Activated T-cell treated with anti-CD3 and anti-CD28 coated beads, Interleukin-2, amount 50 U/mL, for 24 hours (primary cell): ENCODE results near the gene FN3K.
"Not testable (repeated sequence)": the region's sequence is repeated elsewhere in the genome, so short reads cannot be mapped to it uniquely, and the experiment has no call there.

ENCODE experiments used
- DNase-seq: peaks from one replicate; pipeline ENCODE4 v3.0.0-alpha.2; 2020
- H3K27ac Mint-ChIP-seq: 2 replicates; pipeline ENCODE4 v1.8.0; 2020; ENCODE audit warnings: mild to moderate bottlenecking, mixed read lengths
- H3K27me3 Mint-ChIP-seq: 2 replicates; pipeline ENCODE4 v1.8.0; 2020; ENCODE audit warnings: mixed read lengths
- H3K36me3 Mint-ChIP-seq: 2 replicates; pipeline ENCODE4 v1.8.0; 2020; ENCODE audit warnings: low read depth, mixed read lengths
- H3K4me1 Mint-ChIP-seq: 2 replicates; pipeline ENCODE4 v1.8.0; 2020; ENCODE audit warnings: low read depth, mixed read lengths
- H3K4me3 Mint-ChIP-seq: 2 replicates; pipeline ENCODE4 v1.8.0; 2020; ENCODE audit warnings: mild to moderate bottlenecking, moderate library complexity, mixed read lengths
- H3K9me3 Mint-ChIP-seq: 2 replicates; pipeline ENCODE4 v1.8.0; 2020; ENCODE audit warnings: mixed read lengths

Gene FN3K

GRCh38 chr17:82769041-82769440, 33.6 kb downstream of the FN3K start:
- no peaks in the 10 kb centered on the region for H3K9me3 Mint-ChIP-seq
- no peak overlapping the region for H3K4me3 Mint-ChIP-seq
- H3K27me3 Mint-ChIP-seq = no peaks in the 10 kb centered on the region
- DNase-seq = no peak
- no peak overlapping the region for H3K27ac Mint-ChIP-seq
- peaks cover 7% of the 10 kb centered on the region for H3K4me1 Mint-ChIP-seq
- peaks cover 91% of the 10 kb centered on the region for H3K36me3 Mint-ChIP-seq

- Mint-ChIP-seq H3K27ac (no peak overlapping the region), H3K4me3 (no peak overlapping the region), H3K4me1 (peaks cover 19% of the 10 kb centered on the region), H3K9me3 (no peaks in the 10 kb centered on the region), H3K27me3 (no peaks in the 10 kb centered on the region), H3K36me3 (peaks cover 92% of the 10 kb centered on the region)
- DNase-seq = no peak
Measured at GRCh38 chr17:82772026-82772425, 36.6 kb downstream of the FN3K start.

- DNase-seq, H3K4me3 Mint-ChIP-seq, H3K9me3 Mint-ChIP-seq, H3K27ac Mint-ChIP-seq, H3K27me3 Mint-ChIP-seq: not testable (repeated sequence)
- Mint-ChIP-seq H3K4me1 (peaks cover 21% of the 10 kb centered on the region), H3K36me3 (peaks cover 77% of the 10 kb centered on the region)
Measured at GRCh38 chr17:82774456-82774855, 39.0 kb downstream of the FN3K start.

GRCh38 chr17:82775001-82775823, 39.8 kb downstream of the FN3K start:
- peak; percentile 62 for DNase-seq
- Mint-ChIP-seq H3K27ac (no peak overlapping the region), H3K27me3 (no peaks in the 10 kb centered on the region), H3K36me3 (peaks cover 72% of the 10 kb centered on the region), H3K4me3 (no peak overlapping the region), H3K4me1 (peaks cover 21% of the 10 kb centered on the region), H3K9me3 (no peaks in the 10 kb centered on the region)

DNA sequence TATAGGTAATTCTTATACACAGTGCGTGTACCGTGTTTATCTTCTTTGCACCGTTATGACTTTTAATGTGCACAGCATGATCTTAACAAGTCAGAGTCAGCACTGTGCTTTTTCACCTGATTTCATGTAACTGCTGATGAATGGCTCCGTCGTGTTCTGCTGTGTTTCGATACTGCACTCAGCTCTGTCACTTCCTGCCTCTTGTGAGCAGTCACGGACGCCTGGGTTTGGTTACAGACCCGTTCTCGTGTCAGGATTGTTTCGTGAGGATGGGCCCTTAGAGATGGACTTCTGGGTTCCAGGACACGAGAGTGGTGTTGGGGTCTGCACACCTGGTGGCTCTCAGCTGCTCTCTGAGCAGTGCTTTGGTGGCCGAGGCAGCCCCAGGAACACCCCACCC, 41.0 kb downstream of the FN3K start:
- Mint-ChIP-seq H3K4me1 (peaks cover 21% of the 10 kb centered on the region), H3K9me3 (no peaks in the 10 kb centered on the region), H3K27me3 (no peaks in the 10 kb centered on the region), H3K36me3 (peaks cover 65% of the 10 kb centered on the region), H3K4me3 (no peak overlapping the region), H3K27ac (peak overlapping the region; percentile 8)
- no peak for DNase-seq

DNA sequence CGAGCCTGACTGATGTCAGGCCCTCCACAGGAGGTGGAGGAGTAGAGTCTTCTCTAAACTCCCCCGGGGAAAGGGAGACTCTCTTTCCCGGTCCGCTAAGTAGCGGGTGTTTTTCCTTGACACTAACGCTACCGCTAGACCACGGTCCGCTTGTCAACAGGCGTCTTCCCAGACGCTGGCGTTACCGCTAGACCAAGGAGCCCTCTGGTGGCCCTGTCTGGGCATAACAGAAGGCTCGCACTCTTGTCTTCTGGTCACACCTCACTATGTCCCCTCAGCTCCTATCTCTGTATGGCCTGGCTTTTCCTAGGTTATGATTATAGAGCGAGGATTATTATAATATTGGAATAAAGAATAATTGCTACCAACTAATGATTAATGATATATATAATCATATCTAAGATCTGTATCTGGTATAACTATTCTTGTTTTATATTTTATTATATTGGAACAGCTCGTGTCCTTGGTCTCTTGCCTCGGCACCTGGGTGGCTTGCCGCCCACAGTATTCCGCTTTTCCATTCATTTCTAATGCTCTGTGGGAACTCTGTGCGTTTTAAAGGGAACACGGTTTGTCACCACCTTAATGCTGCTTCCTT, 42.5 kb downstream of the FN3K start:
- not testable (repeated sequence) for DNase-seq, H3K27ac Mint-ChIP-seq, H3K27me3 Mint-ChIP-seq, H3K4me3 Mint-ChIP-seq, H3K9me3 Mint-ChIP-seq
- Mint-ChIP-seq H3K4me1 (peaks cover 31% of the 10 kb centered on the region), H3K36me3 (peaks cover 64% of the 10 kb centered on the region)

- no peak for DNase-seq
- no peaks in the 10 kb centered on the region for H3K27me3 Mint-ChIP-seq
- peaks cover 66% of the 10 kb centered on the region for H3K36me3 Mint-ChIP-seq
- H3K9me3 Mint-ChIP-seq = no peaks in the 10 kb centered on the region
- peaks cover 32% of the 10 kb centered on the region for H3K4me1 Mint-ChIP-seq
- no peak overlapping the region for H3K4me3 Mint-ChIP-seq
- H3K27ac Mint-ChIP-seq = no peak overlapping the region
Measured at GRCh38 chr17:82779541-82779940, 44.1 kb downstream of the FN3K start.

GRCh38 chr17:82780195-82780594, 44.8 kb downstream of the FN3K start:
- no peak for DNase-seq
- Mint-ChIP-seq H3K9me3 (no peaks in the 10 kb centered on the region), H3K4me1 (peaks cover 26% of the 10 kb centered on the region), H3K4me3 (no peak overlapping the region), H3K27me3 (no peaks in the 10 kb centered on the region), H3K36me3 (peaks cover 60% of the 10 kb centered on the region), H3K27ac (no peak overlapping the region)

GRCh38 chr17:82780971-82781893, 45.8 kb downstream of the FN3K start:
- H3K4me1 Mint-ChIP-seq = peaks cover 19% of the 10 kb centered on the region
- no peak overlapping the region for H3K27ac Mint-ChIP-seq
- H3K27me3 Mint-ChIP-seq = no peaks in the 10 kb centered on the region

GRCh38 chr17:82781894-82782274, 46.5 kb downstream of the FN3K start:
- Mint-ChIP-seq H3K27me3 (no peaks in the 10 kb centered on the region), H3K36me3 (peaks cover 55% of the 10 kb centered on the region), H3K27ac (no peak overlapping the region), H3K4me1 (peaks cover 15% of the 10 kb centered on the region), H3K9me3 (no peaks in the 10 kb centered on the region), H3K4me3 (no peak overlapping the region)
- DNase-seq = peak; percentile 89

More at GRCh38 chr17:82780971-82781893, 45.8 kb downstream of the FN3K start:
- no peak for DNase-seq
- H3K4me3 Mint-ChIP-seq = no peak overlapping the region
- no peaks in the 10 kb centered on the region for H3K9me3 Mint-ChIP-seq
- peaks cover 58% of the 10 kb centered on the region for H3K36me3 Mint-ChIP-seq

DNA sequence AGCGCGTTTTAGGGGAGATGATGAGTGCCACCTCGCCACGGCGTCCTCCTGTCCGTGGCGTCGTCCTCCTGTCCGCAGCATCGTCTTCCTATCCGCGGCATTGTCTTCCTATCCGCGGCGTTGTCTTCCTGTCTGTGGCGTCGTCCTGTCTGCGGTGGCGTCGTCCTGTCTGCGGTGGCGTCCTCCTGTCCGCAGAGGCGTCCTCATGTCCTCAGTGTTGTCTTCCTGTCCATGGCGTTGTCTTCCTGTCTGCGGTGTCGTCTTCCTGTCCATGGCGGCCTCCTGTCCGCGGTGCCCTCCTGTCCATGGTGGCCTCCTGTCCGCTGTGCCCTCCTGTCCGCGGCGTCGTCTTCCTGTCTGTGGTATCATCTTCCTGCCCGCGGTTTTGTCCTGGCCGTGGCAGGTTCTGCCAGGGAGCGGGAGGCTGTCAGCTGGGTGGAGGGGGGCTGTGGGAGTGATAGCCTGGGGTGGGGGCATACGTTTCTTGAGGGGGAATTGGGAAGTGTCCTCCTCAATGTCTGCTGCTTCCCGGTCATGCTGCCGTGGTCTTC, 47.3 kb downstream of the FN3K start:
- peaks cover 14% of the 10 kb centered on the region for H3K4me1 Mint-ChIP-seq
- no peaks in the 10 kb centered on the region for H3K27me3 Mint-ChIP-seq
- no peak overlapping the region for H3K27ac Mint-ChIP-seq
- H3K9me3 Mint-ChIP-seq = no peaks in the 10 kb centered on the region
- H3K4me3 Mint-ChIP-seq = no peak overlapping the region
- no peak for DNase-seq
- peaks cover 54% of the 10 kb centered on the region for H3K36me3 Mint-ChIP-seq

DNA sequence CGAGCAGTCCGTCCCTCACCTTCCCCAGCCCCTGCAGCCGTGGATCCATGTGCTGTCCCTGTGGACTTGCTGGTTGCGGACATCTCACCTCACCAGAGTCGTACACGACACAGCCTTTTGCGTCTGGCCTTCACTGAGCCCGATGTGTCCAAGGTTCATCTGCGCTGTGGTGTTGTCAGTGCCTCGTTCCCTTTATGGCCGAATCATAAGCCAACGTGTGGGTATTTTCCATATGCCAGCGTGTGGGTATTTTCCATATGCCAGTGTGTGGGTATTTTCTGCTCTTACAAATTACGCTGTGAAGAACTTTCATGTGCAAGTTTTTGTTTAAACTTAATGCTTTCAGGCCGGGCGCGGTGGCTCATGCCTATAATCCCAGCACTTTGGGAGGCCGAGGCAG, 48.1 kb downstream of the FN3K start:
- Mint-ChIP-seq H3K27ac (no peak overlapping the region), H3K4me1 (peaks cover 14% of the 10 kb centered on the region), H3K27me3 (no peaks in the 10 kb centered on the region), H3K4me3 (no peak overlapping the region), H3K36me3 (peaks cover 55% of the 10 kb centered on the region), H3K9me3 (no peaks in the 10 kb centered on the region)
- DNase-seq = no peak

- DNase-seq, H3K27ac Mint-ChIP-seq, H3K27me3 Mint-ChIP-seq, H3K4me3 Mint-ChIP-seq, H3K9me3 Mint-ChIP-seq: not testable (repeated sequence)
- Mint-ChIP-seq H3K4me1 (peaks cover 14% of the 10 kb centered on the region), H3K36me3 (peaks cover 65% of the 10 kb centered on the region)
Measured at GRCh38 chr17:82785581-82785980, 50.2 kb downstream of the FN3K start.

DNA sequence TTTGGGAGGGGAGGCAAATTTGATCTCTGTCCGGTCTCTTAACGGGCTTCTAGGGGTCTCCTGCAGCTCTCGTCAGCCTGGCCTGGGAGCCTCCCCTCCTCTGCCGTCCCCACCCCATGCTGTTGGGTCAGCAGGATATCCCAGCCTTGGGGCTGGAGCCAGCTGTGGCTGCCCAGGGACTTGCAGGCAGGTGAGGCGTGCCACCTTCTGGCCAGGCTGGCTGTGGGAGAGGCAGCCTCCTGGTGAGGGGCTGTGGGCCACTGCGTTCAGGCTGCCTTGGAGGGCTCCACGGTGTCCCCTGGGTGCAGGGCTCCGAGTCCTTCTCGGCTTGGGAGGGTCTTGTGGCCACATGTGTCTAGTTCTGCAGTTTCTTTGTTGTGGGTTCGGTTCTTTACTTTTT, 51.0 kb downstream of the FN3K start:
- no peak for DNase-seq
- Mint-ChIP-seq H3K4me1 (peaks cover 13% of the 10 kb centered on the region), H3K9me3 (no peaks in the 10 kb centered on the region), H3K36me3 (peaks cover 67% of the 10 kb centered on the region), H3K27ac (no peak overlapping the region), H3K27me3 (no peaks in the 10 kb centered on the region), H3K4me3 (no peak overlapping the region)
